ENCODE results near the gene MNT. TPM values are rescaled to one million over a fixed set of nuclear protein-coding genes. Genes with fewer than 3 reads are reported as not detected.

MNT gene
- polyA plus RNA-seq, 1 donor (not counting 4 experiments of a cell fraction or from before 2014, with no cell fraction given): 2.0 TPM

GRCh38 chr17:2383628-2384167, 17.2 kb downstream of the MNT start:
- H2AFZ ChIP-seq (ENCODE audit: control insufficient read depth, low read length): no peak overlapping the region
- TF ChIP-seq EZH2 (IDR thresholded peaks at IDR 0.05; ENCODE audit: low read length) (no peak), CTCF (optimal IDR thresholded peaks at IDR 0.05 in 1 of 3, IDR thresholded peaks at IDR 0.05 in 1 of 3, conservative IDR thresholded peaks at IDR 0.05 in 1 of 3; ENCODE audit: extremely low read depth in 1 of 3, insufficient read depth in 2 of 3, low read length in 3 of 3) (no peak)
- FAIRE-seq (no peak), DNase-seq (ENCODE audit: low read depth, low spot score) (no peak)
- peaks cover 13 to 20% of the 10 kb centered on the region in 2 experiments for H3K36me3 ChIP-seq (ENCODE audit: control insufficient read depth in 2 of 2, extremely low read depth in 1 of 2, insufficient read depth in 2 of 2, low read length in 2 of 2)
- no peak overlapping the region for H3K4me3 ChIP-seq (ENCODE audit: control insufficient read depth in 2 of 3, extremely low read depth in 1 of 3, insufficient read depth in 2 of 3, low read depth in 1 of 3, low read length in 3 of 3)
- dilution Hi-C loops (cut with MboI; ENCODE audit: extremely low pct_ligation_motif_present, low sequenced_read_pairs): no loop called here
- no peak overlapping the region for H3K9ac ChIP-seq (ENCODE audit: control insufficient read depth, extremely low read depth, insufficient read depth, low read length)
- H4K20me1 ChIP-seq (ENCODE audit: control insufficient read depth, extremely low read depth, insufficient read depth, low read length): no peaks in the 10 kb centered on the region
- no peaks in the 10 kb centered on the region for H3K79me2 ChIP-seq (ENCODE audit: control insufficient read depth, insufficient read depth, low read length)
- H3K4me2 ChIP-seq (ENCODE audit: control insufficient read depth, extremely low read depth, insufficient read depth, low read depth, low read length): no peak overlapping the region
- no peaks in the 10 kb centered on the region for H3K9me3 ChIP-seq (ENCODE audit: control insufficient read depth, low read depth, low read length)
- no peaks in the 10 kb centered on the region for H3K9me1 ChIP-seq (ENCODE audit: control insufficient read depth, extremely low read depth, insufficient read depth, low read length)
- no peak overlapping the region for H3K27ac ChIP-seq (ENCODE audit: control insufficient read depth, insufficient read depth, low read length)
- peaks cover 2% of the 10 kb centered on the region for H3K4me1 ChIP-seq (ENCODE audit: control insufficient read depth, extremely low read depth, insufficient read depth, low read length)
- H3K27me3 ChIP-seq (ENCODE audit: control insufficient read depth, extremely low read depth, insufficient read depth, low read length): no peaks in the 10 kb centered on the region

- no peak overlapping the region for H3K27ac ChIP-seq (ENCODE audit: control insufficient read depth, insufficient read depth, low read length)
- peaks cover 2% of the 10 kb centered on the region for H3K4me1 ChIP-seq (ENCODE audit: control insufficient read depth, extremely low read depth, insufficient read depth, low read length)
- H3K36me3 ChIP-seq (ENCODE audit: control insufficient read depth in 2 of 2, extremely low read depth in 1 of 2, insufficient read depth in 2 of 2, low read length in 2 of 2): peaks cover 15 to 20% of the 10 kb centered on the region in 2 experiments
- H3K79me2 ChIP-seq (ENCODE audit: control insufficient read depth, insufficient read depth, low read length): no peaks in the 10 kb centered on the region
- DNase-seq (ENCODE audit: low read depth, low spot score) (no peak), FAIRE-seq (no peak)
- no peak overlapping the region for H3K4me2 ChIP-seq (ENCODE audit: control insufficient read depth, extremely low read depth, insufficient read depth, low read depth, low read length)
- no peaks in the 10 kb centered on the region for H3K9me1 ChIP-seq (ENCODE audit: control insufficient read depth, extremely low read depth, insufficient read depth, low read length)
- H2AFZ ChIP-seq (ENCODE audit: control insufficient read depth, low read length): no peak overlapping the region
- H3K9me3 ChIP-seq (ENCODE audit: control insufficient read depth, low read depth, low read length): no peaks in the 10 kb centered on the region
- no peak overlapping the region for H3K4me3 ChIP-seq (ENCODE audit: control insufficient read depth in 2 of 3, extremely low read depth in 1 of 3, insufficient read depth in 2 of 3, low read depth in 1 of 3, low read length in 3 of 3)
- no peaks in the 10 kb centered on the region for H3K27me3 ChIP-seq (ENCODE audit: control insufficient read depth, extremely low read depth, insufficient read depth, low read length)
- H4K20me1 ChIP-seq (ENCODE audit: control insufficient read depth, extremely low read depth, insufficient read depth, low read length): no peaks in the 10 kb centered on the region
- dilution Hi-C loops (cut with MboI; ENCODE audit: extremely low pct_ligation_motif_present, low sequenced_read_pairs): no loop called here
- TF ChIP-seq CTCF (optimal IDR thresholded peaks at IDR 0.05 in 1 of 3, IDR thresholded peaks at IDR 0.05 in 1 of 3, conservative IDR thresholded peaks at IDR 0.05 in 1 of 3; ENCODE audit: extremely low read depth in 1 of 3, insufficient read depth in 2 of 3, low read length in 3 of 3) (no peak), EZH2 (IDR thresholded peaks at IDR 0.05; ENCODE audit: low read length) (no peak)
- H3K9ac ChIP-seq (ENCODE audit: control insufficient read depth, extremely low read depth, insufficient read depth, low read length): no peak overlapping the region
These were observed 19.8 kb downstream of the MNT start for GRCh38 chr17:2380950-2381649.

Data from keratinocyte (primary cell).